Measurements from ENCODE around the gene RFX4. TPM values are rescaled to one million over a fixed set of nuclear protein-coding genes. Genes with fewer than 3 reads are reported as not detected.

Gene RFX4
- total RNA-seq, 1 donor from 2014 or later: not detected

DNA sequence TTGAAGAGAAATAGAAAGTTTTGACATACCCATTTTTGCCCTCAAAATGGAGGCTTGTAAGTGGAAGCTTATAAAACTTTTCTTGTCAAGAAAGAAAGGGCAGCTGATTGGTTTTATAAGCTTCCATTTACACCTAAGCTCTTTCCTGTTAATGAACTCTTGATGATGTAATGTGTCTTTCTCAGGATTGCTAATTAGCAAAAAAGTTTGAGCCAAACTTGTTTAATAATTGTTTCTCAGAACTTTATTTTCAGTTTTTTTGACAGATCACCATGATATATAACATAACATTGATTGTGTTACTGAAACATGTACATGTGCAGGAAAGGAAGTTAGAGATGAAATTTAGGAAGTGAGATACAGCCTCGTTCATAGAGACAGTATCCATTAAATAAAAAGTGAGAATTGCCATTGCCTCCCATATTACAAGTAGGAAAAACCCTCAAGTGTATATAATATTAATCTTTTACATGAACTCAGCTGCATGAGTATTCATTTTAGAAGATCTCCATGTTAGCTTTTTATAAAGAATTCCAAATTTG, 218.4 kb downstream of the RFX4 start:
- intact Hi-C loops (cut with micrococcal nuclease): no loop called here
- Histone ChIP-seq H3K4me1 (peaks cover 33% of the 10 kb centered on the region), H3K27me3 (ENCODE audit: low read depth) (no peaks in the 10 kb centered on the region), H3K36me3 (peaks cover 13% of the 10 kb centered on the region), H3K4me3 (no peak overlapping the region), H3K9me3 (replicated peaks) (no peaks in the 10 kb centered on the region), H3K27ac (replicated peaks) (peak overlapping the region; percentile 41)
- TF ChIP-seq, protein P1, sequence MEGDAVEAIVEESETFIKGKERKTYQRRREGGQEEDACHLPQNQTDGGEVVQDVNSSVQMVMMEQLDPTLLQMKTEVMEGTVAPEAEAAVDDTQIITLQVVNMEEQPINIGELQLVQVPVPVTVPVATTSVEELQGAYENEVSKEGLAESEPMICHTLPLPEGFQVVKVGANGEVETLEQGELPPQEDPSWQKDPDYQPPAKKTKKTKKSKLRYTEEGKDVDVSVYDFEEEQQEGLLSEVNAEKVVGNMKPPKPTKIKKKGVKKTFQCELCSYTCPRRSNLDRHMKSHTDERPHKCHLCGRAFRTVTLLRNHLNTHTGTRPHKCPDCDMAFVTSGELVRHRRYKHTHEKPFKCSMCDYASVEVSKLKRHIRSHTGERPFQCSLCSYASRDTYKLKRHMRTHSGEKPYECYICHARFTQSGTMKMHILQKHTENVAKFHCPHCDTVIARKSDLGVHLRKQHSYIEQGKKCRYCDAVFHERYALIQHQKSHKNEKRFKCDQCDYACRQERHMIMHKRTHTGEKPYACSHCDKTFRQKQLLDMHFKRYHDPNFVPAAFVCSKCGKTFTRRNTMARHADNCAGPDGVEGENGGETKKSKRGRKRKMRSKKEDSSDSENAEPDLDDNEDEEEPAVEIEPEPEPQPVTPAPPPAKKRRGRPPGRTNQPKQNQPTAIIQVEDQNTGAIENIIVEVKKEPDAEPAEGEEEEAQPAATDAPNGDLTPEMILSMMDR (IDR thresholded peaks at IDR 0.05; ENCODE audit: borderline replicate concordance): no peak
- DNase-seq: no peak

DNA sequence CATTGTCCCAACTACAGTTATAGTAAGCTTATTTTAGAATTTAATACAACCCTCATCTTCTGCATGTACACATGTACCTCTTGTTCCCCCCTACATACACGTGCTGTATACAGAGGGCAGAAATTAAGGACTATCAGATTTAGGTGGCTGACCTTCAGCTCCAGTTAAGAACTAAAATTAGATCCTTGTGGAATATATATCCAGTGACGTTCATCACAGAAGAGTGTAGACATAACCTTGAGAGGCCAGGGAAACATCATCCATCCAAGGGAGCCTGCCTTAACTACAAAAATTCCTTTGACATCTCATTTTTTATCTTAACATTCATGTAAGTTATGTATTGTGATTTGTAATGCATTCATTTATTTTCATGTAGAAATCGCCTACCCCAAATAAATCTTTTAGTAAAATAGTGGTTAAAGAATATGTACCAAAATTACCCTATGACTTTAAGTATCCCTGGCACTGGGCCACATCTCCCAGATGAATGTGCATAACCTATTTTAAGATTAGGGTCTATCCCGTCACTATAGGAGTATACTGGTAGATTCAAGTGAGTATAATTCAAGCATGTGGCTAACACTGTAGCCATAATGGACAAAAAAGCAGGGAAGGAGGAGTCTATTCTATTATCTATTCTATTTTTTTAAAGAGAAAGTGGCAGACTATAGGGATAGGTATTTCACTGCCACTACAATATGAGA, 219.2 kb downstream of the RFX4 start:
- intact Hi-C loops (cut with micrococcal nuclease): no loop called here
- Histone ChIP-seq H3K27me3 (ENCODE audit: low read depth) (no peaks in the 10 kb centered on the region), H3K27ac (replicated peaks) (peak overlapping the region; percentile 41), H3K9me3 (replicated peaks) (no peaks in the 10 kb centered on the region), H3K4me1 (peaks cover 33% of the 10 kb centered on the region), H3K36me3 (peaks cover 15% of the 10 kb centered on the region), H3K4me3 (no peak overlapping the region)
- TF ChIP-seq, protein P1 (IDR thresholded peaks at IDR 0.05; ENCODE audit: borderline replicate concordance): no peak
- DNase-seq: no peak

DNA sequence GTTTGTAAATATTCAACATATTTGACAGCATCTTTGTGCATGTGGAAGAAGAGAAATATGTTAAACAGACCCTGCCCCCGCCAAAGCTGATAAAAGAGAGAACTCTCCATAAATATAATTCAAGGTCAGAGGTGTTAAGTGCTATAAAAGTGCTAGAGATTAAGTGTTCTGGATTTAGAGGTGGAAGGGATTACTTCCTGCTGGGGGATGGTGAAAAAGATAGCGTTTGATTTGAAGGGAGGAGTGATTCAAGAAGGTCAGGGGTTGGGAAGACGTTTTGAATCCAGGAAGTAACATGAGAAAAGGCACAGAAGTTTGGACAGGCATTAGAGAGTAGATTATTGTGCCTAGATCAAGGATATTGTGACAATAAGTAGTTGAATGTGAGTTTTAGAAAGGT, 221.9 kb downstream of the RFX4 start:
- Histone ChIP-seq H3K9me3 (replicated peaks) (no peaks in the 10 kb centered on the region), H3K27ac (replicated peaks) (no peak overlapping the region), H3K36me3 (peaks cover 17% of the 10 kb centered on the region), H3K27me3 (ENCODE audit: low read depth) (no peaks in the 10 kb centered on the region), H3K4me3 (no peak overlapping the region), H3K4me1 (peaks cover 33% of the 10 kb centered on the region)
- no peak for DNase-seq
- intact Hi-C loops (cut with micrococcal nuclease): no loop called here
- TF ChIP-seq, protein P1 (IDR thresholded peaks at IDR 0.05; ENCODE audit: borderline replicate concordance): no peak

Other genes starting within 250 kb of the RFX4 start
- gene POLR3B, start 225.3 kb upstream of the RFX4 start, total RNA-seq: 8.5 TPM
- gene RIC8B, start 191.7 kb downstream of the RFX4 start, total RNA-seq: 25.2 TPM